22Rv1 (cell line): ENCODE data around the gene NAT9.

Experiments
- H3K27ac ChIP-seq: fragments of 450-650 bp; 2 replicates; pipeline ENCODE4 v1.5.1; 2017
- ZFX ChIP-seq: fragments of 450-650 bp; IDR thresholded peaks from 2 replicates; pipeline ENCODE4 v1.6.1; 2017; ENCODE audit warnings: antibody characterized with exemption, borderline replicate concordance
- TF ChIP-seq, protein P1 (sequence below): fragments of 450-650 bp; IDR thresholded peaks from 2 replicates; pipeline ENCODE4 v1.5.1; 2017; ENCODE audit warnings: mild to moderate bottlenecking

The NAT9 gene

GRCh38 chr17:74755533-74755932, 20.6 kb downstream of the NAT9 start:
- H3K27ac ChIP-seq: no peak overlapping the region
- TF ChIP-seq, protein P1, sequence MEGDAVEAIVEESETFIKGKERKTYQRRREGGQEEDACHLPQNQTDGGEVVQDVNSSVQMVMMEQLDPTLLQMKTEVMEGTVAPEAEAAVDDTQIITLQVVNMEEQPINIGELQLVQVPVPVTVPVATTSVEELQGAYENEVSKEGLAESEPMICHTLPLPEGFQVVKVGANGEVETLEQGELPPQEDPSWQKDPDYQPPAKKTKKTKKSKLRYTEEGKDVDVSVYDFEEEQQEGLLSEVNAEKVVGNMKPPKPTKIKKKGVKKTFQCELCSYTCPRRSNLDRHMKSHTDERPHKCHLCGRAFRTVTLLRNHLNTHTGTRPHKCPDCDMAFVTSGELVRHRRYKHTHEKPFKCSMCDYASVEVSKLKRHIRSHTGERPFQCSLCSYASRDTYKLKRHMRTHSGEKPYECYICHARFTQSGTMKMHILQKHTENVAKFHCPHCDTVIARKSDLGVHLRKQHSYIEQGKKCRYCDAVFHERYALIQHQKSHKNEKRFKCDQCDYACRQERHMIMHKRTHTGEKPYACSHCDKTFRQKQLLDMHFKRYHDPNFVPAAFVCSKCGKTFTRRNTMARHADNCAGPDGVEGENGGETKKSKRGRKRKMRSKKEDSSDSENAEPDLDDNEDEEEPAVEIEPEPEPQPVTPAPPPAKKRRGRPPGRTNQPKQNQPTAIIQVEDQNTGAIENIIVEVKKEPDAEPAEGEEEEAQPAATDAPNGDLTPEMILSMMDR: no peak
- TF ChIP-seq ZFX: no peak

DNA sequence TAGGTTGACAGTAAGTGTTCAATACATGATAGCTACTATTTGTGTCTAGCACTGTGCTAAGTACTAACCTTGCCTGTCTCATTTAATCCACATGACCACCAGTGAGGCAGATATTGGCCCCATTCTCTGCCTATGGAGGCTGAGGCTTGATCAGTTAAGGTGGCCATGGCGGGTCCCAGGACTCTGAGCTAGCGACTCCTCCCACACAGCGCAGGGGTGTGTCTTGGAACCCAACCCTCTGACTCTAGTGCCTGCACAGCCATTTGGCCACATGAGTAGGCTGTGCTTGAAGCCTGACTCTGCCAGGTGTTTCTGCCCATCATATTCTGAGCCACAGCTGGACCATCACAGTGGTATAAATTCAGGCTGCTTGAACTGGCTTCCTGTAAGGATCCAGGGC, 21.3 kb downstream of the NAT9 start:
- H3K27ac ChIP-seq: no peak overlapping the region
- no peak for TF ChIP-seq ZFX
- TF ChIP-seq, protein P1: no peak

- TF ChIP-seq ZFX: no peak
- TF ChIP-seq, protein P1: no peak
Observed at GRCh38 chr17:74752822-74753401, 23.2 kb downstream of the NAT9 start.

DNA sequence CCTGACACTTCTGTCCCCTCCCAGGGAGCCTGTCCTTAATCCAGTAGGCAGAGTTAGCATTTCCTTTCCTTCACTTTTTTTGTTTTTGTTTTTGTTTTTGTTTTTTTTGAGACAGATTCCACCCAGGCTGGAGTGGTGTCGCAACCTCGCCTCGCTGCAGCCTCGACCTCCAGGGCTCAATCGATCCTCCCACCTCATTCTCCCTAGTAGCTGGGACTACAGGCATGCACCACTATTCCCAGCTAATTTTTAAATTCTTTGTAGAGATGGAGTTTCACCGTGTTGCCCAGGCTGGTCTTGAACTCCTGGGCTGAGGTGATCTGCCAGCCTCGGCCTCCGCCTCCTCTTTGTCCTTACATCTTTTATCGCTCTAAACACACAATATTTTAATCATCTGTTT, 23.7 kb downstream of the NAT9 start:
- TF ChIP-seq, protein P1: no peak
- TF ChIP-seq ZFX: no peak
- no peak overlapping the region for H3K27ac ChIP-seq

More at GRCh38 chr17:74752822-74753401, 23.2 kb downstream of the NAT9 start:
- H3K27ac ChIP-seq: no peak overlapping the region

DNA sequence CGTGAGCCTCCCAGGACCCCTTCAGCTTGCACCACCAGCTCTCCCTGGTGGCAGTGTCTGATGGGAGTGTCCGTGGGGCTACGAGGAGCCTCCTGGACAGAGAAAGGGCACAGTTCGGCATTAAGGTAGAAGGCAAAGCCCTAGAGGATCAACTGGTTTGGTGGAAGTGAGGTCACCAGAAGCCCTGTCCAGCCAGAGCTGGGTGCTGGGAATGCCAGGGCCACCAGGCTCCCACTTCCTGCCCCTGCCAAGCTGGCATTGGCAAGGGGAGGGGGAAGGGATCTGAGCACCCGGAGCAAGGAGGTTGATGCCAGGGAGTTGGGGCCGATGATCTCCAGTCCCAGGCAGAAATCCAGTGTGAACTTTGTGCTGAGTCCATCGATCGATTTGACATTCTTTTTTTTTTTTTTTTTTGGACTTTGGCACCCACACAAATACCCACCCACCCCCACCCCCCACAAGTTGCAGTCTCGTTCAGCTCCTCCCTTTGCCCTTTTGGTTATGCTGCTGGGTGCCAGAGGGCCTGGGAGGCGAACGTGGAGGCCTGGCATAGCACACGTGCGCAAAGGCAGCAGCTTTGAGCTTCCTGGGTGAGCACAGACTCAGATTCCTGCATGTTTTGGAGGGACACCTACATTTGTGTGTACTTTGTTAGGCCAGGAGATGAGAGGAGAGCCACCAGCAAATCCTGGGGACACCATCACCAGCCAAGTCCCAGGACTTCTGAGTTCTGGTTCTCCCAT, 25.6 kb downstream of the NAT9 start:
- no peak overlapping the region for H3K27ac ChIP-seq
- TF ChIP-seq, protein P1: no peak
- TF ChIP-seq ZFX: no peak

DNA sequence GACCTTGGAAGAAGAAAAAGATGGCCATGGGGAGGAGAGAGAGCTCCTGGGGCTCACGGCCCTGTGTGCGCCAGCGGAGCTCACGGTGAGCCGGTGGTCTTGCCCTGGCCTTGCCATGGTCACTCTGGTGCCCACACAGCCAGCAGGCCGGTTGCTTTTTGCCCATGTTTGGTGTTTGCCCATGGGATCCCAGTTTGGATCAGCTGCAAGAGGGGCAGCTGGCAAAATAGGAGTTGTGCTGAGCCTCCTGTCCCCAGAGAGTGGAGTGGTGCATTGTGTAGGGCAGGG, 26.2 kb downstream of the NAT9 start:
- no peak for TF ChIP-seq ZFX
- TF ChIP-seq, protein P1: no peak
- H3K27ac ChIP-seq: no peak overlapping the region

GRCh38 chr17:74749279-74750038, 26.7 kb downstream of the NAT9 start:
- H3K27ac ChIP-seq: no peak overlapping the region
- TF ChIP-seq, protein P1: peak; percentile 8; the same call in 1 of the 2 replicates
- TF ChIP-seq ZFX: no peak
